ENCODE measurements around the gene RPA3.

- TF ChIP-seq CTCF (conservative IDR thresholded peaks at IDR 0.05; ENCODE audit: low read depth, low read length) (no peak), EZH2 (IDR thresholded peaks at IDR 0.05; ENCODE audit: borderline replicate concordance, low read depth, low read length, poor library complexity, severe bottlenecking) (no peak)
These were observed 28.1 kb upstream of the RPA3 start for GRCh38 chr7:7746458-7746857.
